ENCODE results near the gene ZNF107. TPM values are rescaled to one million over a fixed set of nuclear protein-coding genes. Genes with fewer than 3 reads are reported as not detected.
"Not testable (repeated sequence)": the region's sequence is repeated elsewhere in the genome, so short reads cannot be mapped to it uniquely, and the experiment has no call there.

Gene ZNF107
- total RNA-seq, 1 donor from 2014 or later, result 1.7 TPM

GRCh38 chr7:64733550-64734240 lies 67.8 kb downstream of the ZNF107 start:
- DNase-seq (ENCODE audit: low read depth, low spot score), result no peak

DNA sequence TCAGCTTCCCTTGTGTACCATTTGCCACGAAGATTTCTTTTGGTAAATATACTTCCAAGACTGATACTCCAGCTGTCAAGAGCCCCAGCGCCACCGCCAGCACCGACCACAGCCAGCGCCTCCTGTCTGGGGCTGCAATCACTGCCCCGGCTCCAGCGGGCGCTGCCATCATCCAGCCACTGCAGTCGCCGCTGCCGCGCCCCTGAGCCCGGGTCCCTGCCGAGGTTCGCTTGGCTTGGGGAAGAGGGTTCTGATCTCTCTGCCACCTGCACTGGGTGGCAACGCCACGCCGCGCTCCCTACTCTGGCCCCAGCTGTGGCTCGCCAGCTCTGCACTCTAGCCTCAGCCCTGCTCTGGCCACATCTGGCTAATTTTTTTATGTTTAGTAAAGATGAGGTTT lies 70.6 kb downstream of the ZNF107 start:
- no peak for DNase-seq (ENCODE audit: low read depth, low spot score)

DNA sequence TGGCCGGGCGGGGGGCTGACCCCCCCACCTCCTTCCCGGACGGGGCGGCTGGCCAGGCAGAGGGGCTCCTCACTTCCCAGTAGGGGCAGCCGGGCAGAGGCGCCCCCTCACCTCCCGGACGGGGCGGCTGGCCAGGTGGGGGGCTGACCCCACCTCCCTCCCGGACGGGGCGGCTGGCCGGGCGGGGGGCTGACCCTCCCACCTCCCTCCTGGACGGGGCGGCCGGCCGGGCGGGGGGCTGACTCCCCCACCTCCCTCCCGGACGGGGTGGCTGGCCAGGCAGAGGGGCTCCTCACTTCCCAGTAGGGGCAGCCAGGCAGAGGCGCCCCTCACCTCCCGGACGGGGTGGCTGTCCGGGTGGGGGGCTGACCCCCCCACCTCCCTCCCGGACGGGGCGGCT lies 72.5 kb downstream of the ZNF107 start:
- not testable (repeated sequence) for DNase-seq (ENCODE audit: low read depth, low spot score)

DNA sequence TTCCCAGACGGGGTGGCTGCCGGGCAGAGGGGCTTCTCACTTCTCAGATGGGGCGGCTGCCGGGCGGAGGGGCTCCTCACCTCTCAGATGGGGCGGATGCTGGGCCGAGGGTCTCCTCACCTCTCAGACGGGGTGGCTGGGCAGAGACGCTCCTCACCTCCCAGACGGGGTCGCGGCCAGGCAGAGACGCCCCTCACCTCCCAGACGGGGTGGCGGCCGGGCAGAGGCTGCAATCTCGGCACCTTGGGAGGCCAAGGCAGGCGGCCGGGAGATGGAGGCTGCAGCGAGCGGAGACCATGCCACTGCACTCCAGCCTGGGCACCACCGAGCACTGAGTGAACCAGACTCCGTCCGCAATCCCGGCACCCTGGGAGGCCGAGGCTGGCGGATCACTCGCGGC lies 73.0 kb downstream of the ZNF107 start:
- DNase-seq (ENCODE audit: low read depth, low spot score), result not testable (repeated sequence)

DNA sequence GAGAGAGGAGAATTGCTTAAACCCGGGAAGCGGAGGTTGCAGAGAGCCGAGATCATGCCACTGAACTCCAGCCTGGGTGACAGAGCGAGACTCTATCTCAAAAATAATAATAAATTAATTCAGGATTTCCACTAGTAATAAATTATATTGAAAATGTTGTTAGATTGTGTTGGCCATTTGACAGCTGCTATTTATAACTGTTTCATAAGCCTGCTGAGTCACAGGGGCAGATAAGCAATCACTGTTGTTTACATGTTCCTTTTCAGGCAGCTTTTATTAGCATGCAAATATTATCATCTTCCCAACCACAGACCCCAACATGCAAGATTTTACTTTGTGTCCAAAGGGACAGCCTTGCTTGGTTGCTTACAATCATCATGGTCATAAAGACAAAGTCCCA lies 78.7 kb downstream of the ZNF107 start:
- no peak for DNase-seq (ENCODE audit: low read depth, low spot score)

DNA sequence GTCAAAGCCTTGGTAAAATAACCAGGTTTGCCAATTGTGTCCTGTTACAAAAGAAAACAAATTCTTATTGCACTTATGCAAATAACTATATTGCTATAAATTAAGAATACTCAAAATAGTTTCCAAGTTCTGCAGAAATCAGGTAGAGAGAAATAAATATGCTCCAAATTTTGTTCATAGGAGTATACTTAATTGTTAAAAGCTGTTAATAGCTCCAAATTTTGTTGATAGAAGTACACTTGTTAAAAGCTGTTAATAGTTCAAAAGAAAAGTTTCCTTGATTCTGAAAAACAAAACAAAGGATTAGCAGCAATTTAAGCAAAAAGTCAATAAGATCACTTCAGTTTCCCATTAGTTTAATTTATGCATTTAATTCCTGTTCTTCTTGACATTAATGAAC lies 81.9 kb downstream of the ZNF107 start:
- no peak for DNase-seq (ENCODE audit: low read depth, low spot score)

GRCh38 chr7:64753032-64753431 lies 87.1 kb downstream of the ZNF107 start:
- no peak for DNase-seq (ENCODE audit: low read depth, low spot score)

- no peak for DNase-seq (ENCODE audit: low read depth, low spot score)
Observed at GRCh38 chr7:64755865-64756264, 89.9 kb downstream of the ZNF107 start.

DNA sequence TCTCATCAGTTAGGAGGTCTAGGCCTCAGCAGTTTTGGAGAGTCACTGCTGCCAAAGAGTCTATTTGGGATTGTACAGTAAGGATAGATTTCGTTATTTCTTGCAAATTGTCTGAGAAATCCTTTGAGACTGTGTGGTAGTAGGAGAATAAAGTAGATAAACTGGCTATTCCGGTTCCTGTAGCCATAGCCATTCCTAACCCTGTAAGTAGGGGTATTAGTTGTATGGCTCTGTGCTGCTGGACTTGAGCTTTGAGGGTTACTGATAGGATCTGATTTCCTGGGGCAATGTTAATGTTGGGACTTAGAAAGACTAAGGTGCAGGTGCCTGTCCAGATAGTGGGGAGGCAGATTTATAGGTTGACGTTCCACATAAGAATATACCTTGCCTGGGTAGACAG lies 92.2 kb downstream of the ZNF107 start:
- no peak for DNase-seq (ENCODE audit: low read depth, low spot score)

Other genes with a start within 250 kb of the ZNF107 start
- 6.3 and 13.6 TPM in 2 replicates for gene ZNF680, start 103.1 kb upstream of the ZNF107 start, total RNA-seq
- 3.5 and 4.8 TPM in 2 replicates for gene ZNF138, start 128.3 kb downstream of the ZNF107 start, total RNA-seq
- 3.3 and 5.6 TPM in 2 replicates for gene ZNF273, start 237.1 kb downstream of the ZNF107 start, total RNA-seq